Hepatocyte (in vitro differentiated cells): Measurements from ENCODE around the gene LSM14A.

ENCODE experiments used
- CTCF ChIP-seq: fragments of 200-600 bp; sonication (generic); IDR thresholded peaks from 2 replicates; pipeline ENCODE4 v1.5.1; 2016; ENCODE audit warnings: antibody characterized with exemption, mild to moderate bottlenecking; ENCODE audit not compliant: poor library complexity
- EZH2 ChIP-seq: fragments of 200-600 bp; sonication (generic); IDR thresholded peaks from 2 replicates; pipeline ENCODE4 v1.6.1; 2016; ENCODE audit warnings: antibody characterized with exemption, mild to moderate bottlenecking, borderline replicate concordance

GRCh38 chr19:34135054-34135800, 37.1 kb upstream of the LSM14A start:
- TF ChIP-seq EZH2 (no peak), CTCF (no peak)
